WI38 (cell line): ENCODE measurements around the gene C3orf18.

Source experiments
- H3K4me3 ChIP-seq: 2 replicates; pipeline ENCODE4 v1.5.1; 2011; ENCODE audit warnings: low read depth, mild to moderate bottlenecking, control low read depth, low read length
- TF ChIP-seq, protein P1 (sequence below): IDR thresholded peaks from 2 replicates; pipeline ENCODE4 v1.5.1; 2012; ENCODE audit warnings: low read depth, mild to moderate bottlenecking, control low read depth, low read length

The C3orf18 gene

DNA sequence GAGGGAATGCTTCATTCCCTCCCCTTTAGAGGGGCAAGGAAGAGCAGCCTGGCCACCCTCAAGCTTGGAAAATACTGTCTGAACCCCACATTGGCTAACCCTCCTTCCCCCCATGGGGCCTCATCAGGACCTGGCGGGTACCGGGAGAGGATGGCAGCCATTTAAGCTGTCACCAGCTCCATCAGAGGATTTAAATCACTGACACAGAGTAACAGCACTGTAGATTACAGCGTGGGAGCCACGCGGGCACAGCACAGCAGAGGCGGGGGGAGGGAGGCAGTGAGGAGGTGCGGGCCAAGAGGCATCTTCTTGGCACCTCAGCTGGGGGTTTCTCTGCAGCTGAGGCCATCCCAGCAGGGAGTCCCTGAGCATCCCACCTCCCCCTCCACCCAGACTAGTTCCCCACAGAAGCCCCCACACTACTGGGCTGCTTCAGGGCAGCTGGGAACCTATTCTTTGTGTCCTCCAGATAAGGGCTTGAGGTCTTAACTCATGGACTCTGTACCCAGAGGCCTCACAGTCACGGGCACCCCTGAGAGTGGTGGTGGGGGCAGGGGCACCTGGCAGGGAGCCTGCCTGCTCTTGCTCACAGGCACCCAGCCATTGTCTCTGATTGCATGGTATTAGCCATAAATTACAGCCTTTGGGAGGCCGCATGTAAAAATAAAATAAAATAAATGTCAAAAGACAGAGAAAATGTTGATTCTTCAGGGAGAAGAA lies 42.2 kb downstream of the C3orf18 start:
- no peak overlapping the region for H3K4me3 ChIP-seq
- TF ChIP-seq, protein P1, sequence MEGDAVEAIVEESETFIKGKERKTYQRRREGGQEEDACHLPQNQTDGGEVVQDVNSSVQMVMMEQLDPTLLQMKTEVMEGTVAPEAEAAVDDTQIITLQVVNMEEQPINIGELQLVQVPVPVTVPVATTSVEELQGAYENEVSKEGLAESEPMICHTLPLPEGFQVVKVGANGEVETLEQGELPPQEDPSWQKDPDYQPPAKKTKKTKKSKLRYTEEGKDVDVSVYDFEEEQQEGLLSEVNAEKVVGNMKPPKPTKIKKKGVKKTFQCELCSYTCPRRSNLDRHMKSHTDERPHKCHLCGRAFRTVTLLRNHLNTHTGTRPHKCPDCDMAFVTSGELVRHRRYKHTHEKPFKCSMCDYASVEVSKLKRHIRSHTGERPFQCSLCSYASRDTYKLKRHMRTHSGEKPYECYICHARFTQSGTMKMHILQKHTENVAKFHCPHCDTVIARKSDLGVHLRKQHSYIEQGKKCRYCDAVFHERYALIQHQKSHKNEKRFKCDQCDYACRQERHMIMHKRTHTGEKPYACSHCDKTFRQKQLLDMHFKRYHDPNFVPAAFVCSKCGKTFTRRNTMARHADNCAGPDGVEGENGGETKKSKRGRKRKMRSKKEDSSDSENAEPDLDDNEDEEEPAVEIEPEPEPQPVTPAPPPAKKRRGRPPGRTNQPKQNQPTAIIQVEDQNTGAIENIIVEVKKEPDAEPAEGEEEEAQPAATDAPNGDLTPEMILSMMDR, result no peak

DNA sequence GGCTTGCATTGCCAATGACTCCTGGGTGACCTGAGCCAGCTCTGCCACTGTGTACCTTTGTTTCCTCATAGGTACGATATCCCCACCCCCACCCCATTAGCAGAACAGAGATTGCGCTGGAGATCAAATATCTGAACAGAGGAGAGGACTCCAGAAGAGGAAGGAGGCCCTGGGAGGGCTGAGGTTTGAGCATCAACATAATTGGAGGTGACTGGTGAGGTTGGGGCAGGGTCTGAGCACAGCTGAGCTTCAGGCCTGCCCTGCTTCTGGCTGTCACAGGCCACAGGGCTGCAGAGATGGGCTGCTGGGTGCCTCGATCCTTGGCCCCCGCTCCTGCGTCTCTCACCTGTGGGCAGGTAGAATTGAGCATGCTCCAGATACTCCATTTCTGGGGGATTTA lies 42.8 kb downstream of the C3orf18 start:
- TF ChIP-seq, protein P1, result no peak
- H3K4me3 ChIP-seq, result no peak overlapping the region

DNA sequence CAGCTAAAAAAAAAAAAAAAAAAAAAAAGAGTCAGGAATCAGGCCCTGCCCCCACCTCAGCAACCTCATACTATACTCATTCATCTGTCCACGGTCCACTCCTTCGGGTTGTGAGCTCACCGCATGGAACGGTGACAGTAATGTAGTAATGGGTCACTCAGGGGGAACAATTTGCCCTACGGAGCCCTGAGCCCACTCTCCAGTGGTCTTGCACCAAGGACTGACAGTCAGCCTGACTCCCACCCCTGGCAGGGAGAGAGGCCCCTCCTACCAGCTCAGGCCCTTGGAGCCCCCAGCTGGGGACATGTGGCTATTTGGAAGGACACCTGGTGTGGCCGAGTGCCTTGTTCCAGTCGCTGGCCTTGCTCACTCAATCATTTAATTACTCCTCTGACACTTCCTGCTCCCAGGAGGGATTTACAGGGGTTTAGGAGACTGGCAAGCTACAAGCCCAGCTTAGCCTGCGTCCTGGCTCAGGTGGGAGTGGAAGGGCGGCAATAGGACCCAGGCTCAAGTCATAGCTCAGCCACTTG lies 44.2 kb downstream of the C3orf18 start:
- TF ChIP-seq, protein P1, result no peak
- no peak overlapping the region for H3K4me3 ChIP-seq

DNA sequence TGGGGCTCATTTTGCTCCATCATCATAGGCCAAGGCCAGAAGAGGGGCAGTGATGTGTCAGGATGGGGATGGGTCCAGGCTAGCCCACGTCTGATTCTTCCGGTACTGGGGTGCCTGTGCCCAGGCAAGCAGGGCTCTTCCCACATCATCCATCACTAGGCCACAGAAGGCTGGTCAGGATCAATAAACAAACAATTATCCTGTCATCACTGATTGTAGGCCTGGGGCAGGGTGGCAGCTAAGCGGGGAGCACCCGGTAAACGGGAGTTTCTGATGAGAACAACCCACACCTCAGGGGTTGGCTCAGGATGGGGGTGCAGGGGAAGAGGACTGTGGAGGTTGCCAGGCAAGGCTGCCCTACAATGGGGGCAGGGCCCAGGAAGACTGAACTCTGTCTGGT lies 46.0 kb downstream of the C3orf18 start:
- TF ChIP-seq, protein P1, result no peak

DNA sequence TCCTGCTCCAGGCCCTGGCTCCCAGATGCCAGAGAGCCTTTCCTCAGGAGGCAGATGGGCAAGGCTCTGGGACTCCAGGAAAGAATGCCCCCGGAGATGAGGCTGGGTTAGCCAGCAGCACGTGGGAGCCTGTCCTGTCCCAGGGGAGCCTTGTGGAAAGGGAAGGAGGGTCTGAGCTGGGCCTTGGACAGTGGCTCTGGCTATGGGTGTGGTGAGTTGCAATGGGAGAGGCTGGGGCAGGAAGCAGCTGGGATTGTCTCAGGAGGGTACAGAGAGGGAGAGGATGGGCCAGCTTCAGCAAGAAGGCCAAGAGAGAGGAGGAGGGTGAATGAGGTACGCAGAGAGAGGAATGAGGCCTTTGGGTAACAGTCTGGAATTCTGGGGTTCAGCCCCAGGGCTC lies 46.7 kb downstream of the C3orf18 start:
- TF ChIP-seq, protein P1, result no peak
- no peak overlapping the region for H3K4me3 ChIP-seq

More for the DNA sequence above, 46.0 kb downstream of the C3orf18 start:
- H3K4me3 ChIP-seq, result no peak overlapping the region

DNA sequence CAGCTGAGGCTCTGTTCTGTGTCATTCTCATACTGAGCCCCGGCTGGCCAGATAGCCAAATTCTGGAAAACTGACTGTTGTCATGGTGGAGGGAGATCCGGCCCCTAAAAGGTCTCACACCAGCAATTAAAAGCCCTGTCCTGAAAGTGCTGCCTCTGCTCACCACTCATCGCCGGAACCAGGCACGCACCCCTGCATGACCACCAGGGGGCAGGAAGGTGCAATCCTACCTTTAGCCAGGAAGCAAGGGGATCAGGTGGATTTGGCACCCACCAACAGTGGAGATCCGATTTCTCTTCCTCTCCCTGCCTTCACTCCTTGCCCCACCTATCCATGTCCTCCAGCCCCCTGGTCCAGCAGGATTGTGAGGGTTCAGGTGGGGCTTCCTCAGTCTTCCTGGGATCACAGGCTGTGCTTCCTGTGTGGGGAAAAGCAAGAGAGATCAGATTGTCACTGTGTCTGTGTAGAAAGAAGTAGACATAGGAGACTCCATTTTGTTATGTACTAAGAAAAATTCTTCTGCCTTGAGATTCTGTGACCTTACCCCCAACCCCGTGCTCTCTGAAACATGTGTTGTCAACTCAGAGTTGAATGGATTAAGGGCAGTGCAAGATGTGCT lies 48.0 kb downstream of the C3orf18 start:
- TF ChIP-seq, protein P1, result peak; percentile 95
- no peak overlapping the region for H3K4me3 ChIP-seq

DNA sequence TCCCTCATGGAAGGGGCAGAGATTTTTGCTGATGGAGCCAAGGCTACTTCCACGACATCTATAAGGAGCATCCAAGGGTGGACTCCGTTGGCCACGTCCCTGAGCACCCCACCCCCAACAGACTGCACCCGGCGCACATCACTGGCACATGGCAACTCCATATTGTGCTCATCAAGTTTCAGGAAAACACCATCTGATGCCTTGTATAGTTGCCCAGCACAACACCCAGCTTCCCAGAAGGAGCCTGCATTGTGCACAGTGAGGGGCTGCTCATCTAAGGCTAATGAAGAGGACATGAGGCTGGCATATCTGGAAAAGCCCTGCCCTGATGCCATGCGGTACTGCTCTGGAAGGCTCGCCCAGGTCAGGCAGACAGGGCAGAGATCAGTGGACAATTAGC lies 49.1 kb downstream of the C3orf18 start:
- TF ChIP-seq, protein P1, result no peak
- H3K4me3 ChIP-seq, result no peak overlapping the region
